Pulmonary artery endothelial cell (primary cell): ENCODE measurements around the gene TRAPPC14. TPM values are rescaled to one million over a fixed set of nuclear protein-coding genes. Genes with fewer than 3 reads are reported as not detected.

ENCODE experiments used
- total RNA-seq: library from RNA; depleted of rRNA; stranded (reverse); fragments of >200 nt; gene quantifications from 2 replicates; pipeline ENCODE4 v1.2.3, GENCODE V29; 2014

TRAPPC14 gene
- total RNA-seq, 1 donor from 2014 or later = 6.3 TPM

Other genes starting within 250 kb of the TRAPPC14 start
- 14.0 and 17.4 TPM in 2 replicates for gene TRIM4, start 239.2 kb downstream of the TRAPPC14 start, total RNA-seq
- gene GJC3, start 229.1 kb downstream of the TRAPPC14 start, total RNA-seq = not detected in 2 replicates
- not detected in 2 replicates for gene AZGP1, start 182.7 kb downstream of the TRAPPC14 start, total RNA-seq
- gene ZKSCAN1, start 143.1 kb downstream of the TRAPPC14 start, total RNA-seq = 32.7 and 33.5 TPM in 2 replicates
- gene ZSCAN21, start 108.9 kb downstream of the TRAPPC14 start, total RNA-seq = 7.0 and 9.3 TPM in 2 replicates
- 21.7 and 27.8 TPM in 2 replicates for gene ZNF3, start 77.0 kb downstream of the TRAPPC14 start, total RNA-seq
- 147 and 157 TPM in 2 replicates for gene COPS6, start 69.8 kb downstream of the TRAPPC14 start, total RNA-seq
- 114 and 205 TPM in 2 replicates for gene MCM7, start 57.3 kb downstream of the TRAPPC14 start, total RNA-seq
- gene AP4M1, start 57.1 kb downstream of the TRAPPC14 start, total RNA-seq = 23.8 and 24.9 TPM in 2 replicates
- gene TAF6, start 39.4 kb downstream of the TRAPPC14 start, total RNA-seq = 30.5 and 40.4 TPM in 2 replicates
- gene CNPY4, start 39.1 kb downstream of the TRAPPC14 start, total RNA-seq = 34.7 and 51.5 TPM in 2 replicates
- gene MBLAC1, start 31.8 kb downstream of the TRAPPC14 start, total RNA-seq = 2.5 and 3.0 TPM in 2 replicates
- 68.4 and 109 TPM in 2 replicates for gene LAMTOR4, start 9.8 kb downstream of the TRAPPC14 start, total RNA-seq
- 0.73 and 2.0 TPM in 2 replicates for gene GAL3ST4, start 9.9 kb upstream of the TRAPPC14 start, total RNA-seq
- 2.2 and 4.1 TPM in 2 replicates for gene GPC2, start 18.7 kb upstream of the TRAPPC14 start, total RNA-seq
- 0.13 and 0.42 TPM in 2 replicates for gene STAG3, start 19.2 kb upstream of the TRAPPC14 start, total RNA-seq
- gene PVRIG, start 61.2 kb upstream of the TRAPPC14 start, total RNA-seq = not detected in 2 replicates
- not detected in 2 replicates for gene SPDYE3, start 149.0 kb upstream of the TRAPPC14 start, total RNA-seq
- gene PILRB, start 199.4 kb upstream of the TRAPPC14 start, total RNA-seq = 3.4 and 10.8 TPM in 2 replicates
- 0.13 TPM in 1 of 2 replicates, not detected in the other for gene PILRA, start 214.8 kb upstream of the TRAPPC14 start, total RNA-seq